ENCODE measurements around the gene DENND1B.

DNA sequence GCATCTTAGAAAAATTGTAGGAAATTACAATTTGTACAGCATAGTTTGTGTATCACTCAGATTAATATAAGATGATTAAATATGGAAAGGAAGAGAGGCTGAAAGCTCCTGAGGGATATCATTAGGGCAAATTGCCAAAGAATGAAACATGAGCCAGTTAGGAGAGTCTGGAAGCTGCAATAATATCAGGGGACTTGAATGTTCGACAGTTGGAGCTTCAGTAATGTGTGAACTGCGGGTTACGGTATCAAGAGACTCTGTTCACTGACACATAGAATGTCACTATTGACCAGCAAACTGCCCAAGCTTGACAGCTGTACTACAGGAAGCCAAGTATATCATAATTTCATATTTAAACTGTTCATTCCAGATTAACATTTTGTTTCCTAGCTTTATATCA is 157.2 kb downstream of the DENND1B start:
- TF ChIP-seq, protein P1, sequence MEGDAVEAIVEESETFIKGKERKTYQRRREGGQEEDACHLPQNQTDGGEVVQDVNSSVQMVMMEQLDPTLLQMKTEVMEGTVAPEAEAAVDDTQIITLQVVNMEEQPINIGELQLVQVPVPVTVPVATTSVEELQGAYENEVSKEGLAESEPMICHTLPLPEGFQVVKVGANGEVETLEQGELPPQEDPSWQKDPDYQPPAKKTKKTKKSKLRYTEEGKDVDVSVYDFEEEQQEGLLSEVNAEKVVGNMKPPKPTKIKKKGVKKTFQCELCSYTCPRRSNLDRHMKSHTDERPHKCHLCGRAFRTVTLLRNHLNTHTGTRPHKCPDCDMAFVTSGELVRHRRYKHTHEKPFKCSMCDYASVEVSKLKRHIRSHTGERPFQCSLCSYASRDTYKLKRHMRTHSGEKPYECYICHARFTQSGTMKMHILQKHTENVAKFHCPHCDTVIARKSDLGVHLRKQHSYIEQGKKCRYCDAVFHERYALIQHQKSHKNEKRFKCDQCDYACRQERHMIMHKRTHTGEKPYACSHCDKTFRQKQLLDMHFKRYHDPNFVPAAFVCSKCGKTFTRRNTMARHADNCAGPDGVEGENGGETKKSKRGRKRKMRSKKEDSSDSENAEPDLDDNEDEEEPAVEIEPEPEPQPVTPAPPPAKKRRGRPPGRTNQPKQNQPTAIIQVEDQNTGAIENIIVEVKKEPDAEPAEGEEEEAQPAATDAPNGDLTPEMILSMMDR (tag by site-specific recombination; IDR thresholded peaks at IDR 0.05), result no peak
- TF ChIP-seq ZNF660 (tag by site-specific recombination; IDR thresholded peaks at IDR 0.05) (no peak), TCF7L2 (IDR thresholded peaks at IDR 0.05; ENCODE audit: borderline replicate concordance, low read depth, low read length) (no peak), ZNF280C (tag by site-specific recombination; IDR thresholded peaks at IDR 0.05) (no peak), ZNF639 (tag by site-specific recombination; IDR thresholded peaks at IDR 0.05) (no peak), KLF9 (tag by site-specific recombination; IDR thresholded peaks at IDR 0.05; ENCODE audit: low read depth) (no peak), ZNF202 (tag by site-specific recombination; IDR thresholded peaks at IDR 0.05; ENCODE audit: borderline replicate concordance) (no peak), ZNF121 (tag by site-specific recombination; IDR thresholded peaks at IDR 0.05) (no peak), ZNF175 (tag by site-specific recombination; IDR thresholded peaks at IDR 0.05) (no peak), ZNF391 (tag by site-specific recombination; IDR thresholded peaks at IDR 0.05; ENCODE audit: borderline replicate concordance, low read depth) (no peak)
